Right atrium auricular region (tissue), 2 donors: ENCODE results near the gene CD27. TPM values are rescaled to one million over a fixed set of nuclear protein-coding genes. Genes with fewer than 3 reads are reported as not detected.

Experiments used
- DNase-seq: peaks from one replicate; pipeline ENCODE4 v3.0.0-alpha.2; 2019; ENCODE audit warnings: low spot score
- H3K27ac ChIP-seq, 2 donors: fragments of 200-600 bp; sonication (generic); 1 replicate in 1 of 2; 2 replicates in 1 of 2; pipeline ENCODE4 v1.5.1; 2016 to 2019
- H3K27me3 ChIP-seq, 2 donors: fragments of 200-600 bp; sonication (generic); one replicate each; pipeline versions ENCODE4 v1.5.1 to v1.6.0; 2017 to 2019
- H3K36me3 ChIP-seq: fragments of 200-600 bp; sonication (generic); one replicate; pipeline ENCODE4 v1.5.1; 2016
- H3K4me1 ChIP-seq, 2 donors: fragments of 200-600 bp; sonication (generic); one replicate each; pipeline versions ENCODE4 v1.5.1 to v1.6.0; 2017 to 2019
- H3K4me3 ChIP-seq, 2 donors: fragments of 200-600 bp; sonication (generic); 1 replicate in 1 of 2; 2 replicates in 1 of 2; pipeline ENCODE4 v1.5.1; 2017 to 2019; ENCODE audit warnings: mild to moderate bottlenecking in 1 of 2, moderate library complexity in 1 of 2
- H3K9me3 ChIP-seq, 2 donors: fragments of 200-600 bp; sonication (generic); one replicate each; pipeline ENCODE4 v1.5.1; 2019
- CTCF ChIP-seq, 2 donors: fragments of 200-600 bp; sonication (generic); IDR thresholded peaks; one replicate each; pipeline ENCODE4 v1.5.1; 2019; ENCODE audit warnings: antibody characterized with exemption in 2 of 2
- total RNA-seq, 2 donors: library from RNA; depleted of rRNA; stranded (reverse); fragments of >200 nt; gene quantifications; one replicate each; pipeline ENCODE4 v1.1.0, GENCODE V29; 2016

The CD27 gene
- total RNA-seq, 2 donors from 2014 or later: 1.1 TPM; not detected in 1

- TF ChIP-seq CTCF (IDR thresholded peaks at IDR 0.05): no peak
- H3K4me1 ChIP-seq: peaks cover 0 to 30% of the 10 kb centered on the region in 2 donors
- no peaks in the 10 kb centered on the region for H3K9me3 ChIP-seq
- H3K27me3 ChIP-seq: no peaks in the 10 kb centered on the region
- peaks cover 7% of the 10 kb centered on the region for H3K36me3 ChIP-seq
- no peak for DNase-seq
- peak overlapping the region; percentile 54 to 71 for H3K4me3 ChIP-seq
- H3K27ac ChIP-seq: peak overlapping the region; percentile 95 to 97
These were observed 5.5 kb downstream of the CD27 start for GRCh38 chr12:6450091-6450868.

- DNase-seq: no peak
- peak overlapping the region; percentile 95 to 97 for H3K27ac ChIP-seq
- H3K27me3 ChIP-seq: no peaks in the 10 kb centered on the region
- no peaks in the 10 kb centered on the region for H3K9me3 ChIP-seq
- peaks cover 7% of the 10 kb centered on the region for H3K36me3 ChIP-seq
- H3K4me3 ChIP-seq: peak overlapping the region; percentile 54 to 71
- no peak for TF ChIP-seq CTCF (IDR thresholded peaks at IDR 0.05)
- H3K4me1 ChIP-seq: peaks cover 0 to 30% of the 10 kb centered on the region in 2 donors
These were observed 6.2 kb downstream of the CD27 start for GRCh38 chr12:6450869-6451347.

- DNase-seq: peak; percentile 92
- H3K27ac ChIP-seq: peak within 1 kb of the TSS; percentile 95 to 97
- no peak for TF ChIP-seq CTCF (IDR thresholded peaks at IDR 0.05)
- H3K9me3 ChIP-seq: no peaks in the 10 kb centered on the region
- no peaks in the 10 kb centered on the region for H3K27me3 ChIP-seq
- H3K36me3 ChIP-seq: peaks cover 7% of the 10 kb centered on the region
- H3K4me3 ChIP-seq: peak within 1 kb of the TSS; percentile 54 to 71
- peaks cover 0 to 30% of the 10 kb centered on the region in 2 donors for H3K4me1 ChIP-seq
These were observed 6.8 kb downstream of the CD27 start, which contains the start of gene TAPBPL for GRCh38 chr12:6451348-6452244. Gene TAPBPL, plus strand, starts transcription at chr12:6452042. Its CDS starts 207 bp downstream, at chr12:6452249.

- Histone ChIP-seq H3K9me3 (no peaks in the 10 kb centered on the region), H3K27ac (peak overlapping the region; percentile 95 to 97), H3K36me3 (peaks cover 14% of the 10 kb centered on the region), H3K4me3 (peak overlapping the region; percentile 54 to 71), H3K4me1 (peaks cover 0 to 30% of the 10 kb centered on the region in 2 donors), H3K27me3 (no peaks in the 10 kb centered on the region)
- no peak for TF ChIP-seq CTCF (IDR thresholded peaks at IDR 0.05)
- no peak for DNase-seq
These were observed 7.6 kb downstream of the CD27 start for GRCh38 chr12:6452245-6452943.

GRCh38 chr12:6452944-6453630, 8.3 kb downstream of the CD27 start:
- Histone ChIP-seq H3K9me3 (no peaks in the 10 kb centered on the region), H3K27ac (peak overlapping the region; percentile 95 to 97), H3K36me3 (peaks cover 21% of the 10 kb centered on the region), H3K27me3 (no peaks in the 10 kb centered on the region), H3K4me1 (peaks cover 0 to 30% of the 10 kb centered on the region in 2 donors), H3K4me3 (peak overlapping the region; percentile 54 to 71)
- TF ChIP-seq CTCF (IDR thresholded peaks at IDR 0.05): no peak
- DNase-seq: no peak
